ENCODE measurements around the gene GLIS2. TPM values are rescaled to one million over a fixed set of nuclear protein-coding genes. Genes with fewer than 3 reads are reported as not detected.

The GLIS2 gene
- total RNA-seq, 1 donor from 2014 or later = 0.20 TPM

GRCh38 chr16:4297480-4297879, 18.4 kb upstream of the GLIS2 start:
- no peak for DNase-seq (ENCODE audit: low read depth in 2 of 2)

- DNase-seq (ENCODE audit: low read depth in 2 of 2) = peak in 1 of 2 donors; percentile 82
Observed at GRCh38 chr16:4298761-4299522, 16.9 kb upstream of the GLIS2 start.

GRCh38 chr16:4301177-4301576, 14.7 kb upstream of the GLIS2 start:
- DNase-seq (ENCODE audit: low read depth in 2 of 2) = no peak

- DNase-seq (ENCODE audit: low read depth in 2 of 2) = no peak
Observed at GRCh38 chr16:4301968-4302367, 13.9 kb upstream of the GLIS2 start.

GRCh38 chr16:4303973-4304372, 11.9 kb upstream of the GLIS2 start:
- DNase-seq (ENCODE audit: low read depth in 2 of 2) = no peak

- DNase-seq (ENCODE audit: low read depth in 2 of 2) = no peak
Observed at GRCh38 chr16:4306470-4307214, 9.2 kb upstream of the GLIS2 start.

- DNase-seq (ENCODE audit: low read depth in 2 of 2) = peak; percentile 77 to 88
Observed at GRCh38 chr16:4307215-4308037, 8.4 kb upstream of the GLIS2 start.

GRCh38 chr16:4309102-4309832, 6.6 kb upstream of the GLIS2 start:
- DNase-seq (ENCODE audit: low read depth in 2 of 2) = no peak

GRCh38 chr16:4309833-4310266, 6.0 kb upstream of the GLIS2 start:
- peak; percentile 61 to 70 for DNase-seq (ENCODE audit: low read depth in 2 of 2)

GRCh38 chr16:4313563-4314531, 2.0 kb upstream of the GLIS2 start:
- peak; percentile 50 to 61 for DNase-seq (ENCODE audit: low read depth in 2 of 2)

- DNase-seq (ENCODE audit: low read depth in 2 of 2) = peak in 1 of 2 donors; percentile 50
Observed at GRCh38 chr16:4314532-4315185, 1.2 kb upstream of the GLIS2 start.

- peak in 1 of 2 donors; percentile 28 for DNase-seq (ENCODE audit: low read depth in 2 of 2)
Observed at GRCh38 chr16:4316108-4316863, 419 bp downstream of the GLIS2 start.

GRCh38 chr16:4316864-4317531, 1.1 kb downstream of the GLIS2 start:
- DNase-seq (ENCODE audit: low read depth in 2 of 2) = peak in 1 of 2 donors; percentile 35

GRCh38 chr16:4317532-4318450, 1.9 kb downstream of the GLIS2 start:
- DNase-seq (ENCODE audit: low read depth in 2 of 2) = peak in 1 of 2 donors; percentile 43

- DNase-seq (ENCODE audit: low read depth in 2 of 2) = no peak
Observed at GRCh38 chr16:4318451-4318910, 2.6 kb downstream of the GLIS2 start.

- DNase-seq (ENCODE audit: low read depth in 2 of 2) = no peak
Observed at GRCh38 chr16:4318967-4319366, 3.1 kb downstream of the GLIS2 start.
